GM18505 (cell line): ENCODE measurements around the gene KIRREL3.
A peak's percentile ranks its signal among the peaks of the same experiment; 100 is the strongest.

Experiments
- ATAC-seq: cut with Tn5 transposase; IDR thresholded peaks from one replicate; pipeline ENCODE4 v1.9.1; 2021; ENCODE audit not compliant: unreplicated experiment
- POLR2A ChIP-seq: IDR thresholded peaks from 4 replicates; pipeline ENCODE4 v1.6.1; 2011; ENCODE audit warnings: borderline replicate concordance; ENCODE audit not compliant: insufficient read depth, insufficient read length; ENCODE audit errors: extremely low read depth

KIRREL3 gene

DNA sequence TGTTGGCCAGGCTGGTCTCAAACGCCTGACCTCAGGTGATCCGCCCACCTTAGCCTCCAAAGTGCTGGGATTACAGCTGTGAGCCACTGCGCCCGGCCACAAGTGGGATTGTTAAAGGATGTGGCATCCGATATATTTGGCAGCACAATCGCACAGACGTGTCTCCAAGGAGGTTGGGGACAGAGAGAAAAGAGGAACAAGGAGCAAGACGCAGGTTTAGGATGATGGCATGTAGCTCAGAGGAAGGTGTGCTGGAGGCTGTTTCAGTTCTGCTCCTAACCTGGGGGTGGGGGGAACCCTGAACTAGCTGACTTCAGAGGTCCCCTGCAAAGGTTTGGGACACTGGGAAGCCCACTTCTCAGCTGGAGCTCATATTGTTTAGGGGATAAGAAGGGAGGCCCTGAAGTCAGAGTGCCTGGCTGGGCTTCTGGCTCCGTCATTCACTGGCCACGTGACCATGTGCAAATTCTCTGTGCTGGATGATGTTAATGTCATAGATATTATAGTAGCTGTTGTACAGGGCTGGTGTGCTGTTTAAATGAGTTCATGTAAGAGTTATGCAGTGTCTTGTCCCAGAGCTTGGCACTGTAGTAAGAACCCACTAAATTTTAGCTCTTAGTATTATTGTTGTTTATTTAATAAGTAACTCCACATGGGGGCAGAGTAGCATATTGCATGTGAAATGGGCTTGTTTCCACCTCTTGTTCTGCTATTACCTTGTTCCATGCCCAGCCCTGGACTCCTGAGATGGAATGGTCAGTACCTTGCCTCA, 515.4 kb downstream of the KIRREL3 start:
- ATAC-seq: peak; percentile 75
- TF ChIP-seq POLR2A: no peak

DNA sequence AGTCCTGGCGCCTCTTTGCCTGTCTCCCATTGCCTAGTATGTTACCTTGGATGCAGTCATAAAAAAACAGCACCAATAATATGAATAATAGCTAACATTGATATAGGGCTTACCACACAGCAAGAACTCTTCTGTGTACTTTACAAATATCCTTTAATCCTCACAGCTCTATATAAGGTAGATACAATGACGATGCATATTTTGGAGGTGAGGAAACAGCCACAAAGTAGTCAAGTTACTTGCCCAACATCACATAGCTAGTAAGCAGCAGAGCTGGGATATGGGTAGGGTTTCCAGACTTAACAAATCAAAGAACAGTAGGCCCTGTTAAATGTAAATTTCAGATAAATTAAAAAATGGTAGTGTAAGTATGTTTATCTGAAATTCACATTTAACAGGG, 516.3 kb downstream of the KIRREL3 start:
- no peak for ATAC-seq
- TF ChIP-seq POLR2A: no peak

DNA sequence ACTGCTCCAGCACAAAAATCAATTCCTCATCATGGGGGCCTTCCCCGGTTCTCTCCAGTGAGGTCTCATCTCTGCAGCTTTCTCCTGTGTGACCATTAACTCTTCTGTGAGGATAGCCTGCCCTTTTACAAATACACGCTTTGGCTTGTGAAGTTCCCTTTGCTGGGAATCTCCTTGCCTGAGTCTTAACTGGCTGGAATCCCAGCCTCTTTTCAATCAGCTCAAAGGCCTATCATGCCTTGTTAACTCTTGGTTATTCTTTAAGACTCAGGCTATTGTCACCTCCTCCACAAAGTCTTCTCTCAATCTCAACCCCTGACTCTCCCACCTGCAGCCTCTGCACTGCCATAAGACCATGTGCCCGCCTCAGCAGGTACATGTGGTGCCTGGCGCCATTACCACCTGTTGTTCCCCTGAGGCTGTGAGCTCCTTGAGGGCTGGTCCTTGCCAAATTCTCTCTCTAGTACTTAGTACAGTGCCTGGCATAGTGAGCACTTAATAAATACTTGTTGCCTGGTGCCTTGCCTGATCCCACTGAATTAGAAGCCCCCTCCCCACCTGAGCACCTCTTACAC, 516.9 kb downstream of the KIRREL3 start:
- TF ChIP-seq POLR2A: no peak
- no peak for ATAC-seq

DNA sequence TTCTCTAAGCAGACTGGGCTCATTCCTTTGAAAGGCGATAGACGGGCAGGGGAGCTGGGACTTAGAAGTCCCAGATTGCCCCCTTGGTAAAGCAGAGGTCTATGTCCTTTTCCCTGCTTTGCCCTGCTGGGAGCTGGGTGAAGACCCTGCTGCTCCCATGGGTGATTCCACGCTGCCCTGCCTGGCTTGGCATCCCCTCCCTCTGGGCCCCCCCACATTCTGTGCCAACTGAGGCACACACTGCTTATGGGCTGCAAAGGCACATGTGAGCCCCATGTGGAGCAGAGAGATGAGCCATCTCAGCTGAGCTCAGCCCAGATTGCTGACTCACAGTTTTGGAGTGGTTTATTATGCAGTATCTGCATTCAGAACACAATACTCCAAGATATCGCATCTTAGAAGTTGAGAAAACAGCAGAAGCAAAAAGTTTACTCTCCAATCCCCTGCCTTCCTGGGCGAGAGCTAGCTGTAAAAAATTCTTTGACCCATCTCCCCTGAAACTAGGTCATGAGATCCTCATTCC, 517.9 kb downstream of the KIRREL3 start:
- ATAC-seq: no peak
- no peak for TF ChIP-seq POLR2A

DNA sequence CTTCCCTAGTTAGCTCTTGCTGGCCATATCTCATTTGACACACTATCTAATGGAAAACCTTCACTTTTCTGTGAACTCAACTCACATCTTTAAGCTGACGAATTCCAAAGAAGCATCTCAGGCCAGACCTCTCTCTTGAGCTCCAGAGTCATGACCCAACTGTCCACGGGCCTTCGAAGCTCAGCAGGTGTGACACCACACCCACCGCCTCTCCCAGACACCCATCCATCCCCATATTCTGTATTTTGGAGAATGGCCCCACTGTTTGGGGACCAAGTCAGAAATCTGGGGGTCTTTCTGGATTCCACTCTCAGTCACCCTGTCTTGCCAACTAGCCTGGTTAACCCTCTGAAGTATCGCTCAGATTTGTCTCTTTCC, 519.3 kb downstream of the KIRREL3 start:
- no peak for TF ChIP-seq POLR2A
- ATAC-seq: no peak

DNA sequence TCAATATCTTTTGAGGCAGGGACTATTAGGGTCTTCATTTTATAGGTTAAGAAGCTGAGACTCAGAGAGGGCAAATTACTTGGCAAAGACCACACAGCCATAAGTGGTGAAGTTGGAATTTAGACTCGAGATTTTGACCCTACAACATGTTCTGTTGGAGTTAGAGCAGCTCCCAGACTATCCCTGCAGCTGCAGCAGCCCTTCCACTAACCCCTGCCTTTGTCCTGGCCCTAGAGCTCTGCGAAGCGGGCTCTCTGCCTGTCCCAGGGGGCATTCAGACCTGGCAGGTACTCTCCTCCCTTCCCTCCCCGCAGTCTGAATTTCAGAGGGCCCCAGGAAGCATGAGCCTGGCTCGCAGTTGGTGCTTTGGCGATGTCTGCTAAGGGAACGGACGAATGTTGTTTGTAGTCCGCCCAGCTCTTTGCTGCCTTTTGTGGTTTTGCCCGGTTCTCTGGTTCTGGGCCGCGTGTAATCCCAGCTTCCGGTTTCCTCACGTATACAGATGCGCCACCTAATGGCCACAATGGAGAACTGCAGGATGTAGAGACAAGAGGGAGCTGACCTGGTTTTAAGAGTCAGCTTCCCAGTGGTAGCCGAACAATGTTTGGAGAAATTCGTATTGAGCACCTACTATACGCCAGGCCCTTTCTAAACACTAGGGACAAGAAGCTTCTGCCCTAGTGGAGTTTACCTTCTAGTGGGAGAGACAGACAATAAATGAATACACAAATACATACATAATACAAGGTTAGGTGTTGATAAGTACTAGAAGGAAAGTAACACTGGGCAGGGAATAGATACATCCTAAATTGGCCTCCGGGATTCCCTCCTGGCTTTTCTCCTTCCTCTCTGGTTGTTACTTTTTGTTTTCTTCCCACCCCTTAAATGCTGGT, 519.9 kb downstream of the KIRREL3 start:
- peak; percentile 65 for ATAC-seq
- no peak for TF ChIP-seq POLR2A

DNA sequence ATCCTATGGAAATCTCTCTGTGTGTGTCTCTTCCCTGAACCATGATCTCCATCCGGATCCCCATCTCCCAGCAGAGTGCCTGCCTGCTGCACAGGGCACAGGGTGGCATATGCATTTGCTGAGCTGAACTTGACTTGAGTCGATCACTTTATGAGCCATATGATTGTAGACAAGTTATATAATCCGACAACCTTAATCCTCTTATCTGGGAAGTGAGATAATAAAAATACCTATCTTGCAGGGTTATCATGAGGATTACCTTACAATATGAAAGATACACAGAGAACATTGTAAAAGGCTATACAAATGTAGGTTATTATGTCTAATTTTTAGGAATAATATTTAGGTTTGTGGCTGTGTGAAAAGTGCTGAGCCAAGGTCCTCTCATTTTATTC, 520.6 kb downstream of the KIRREL3 start:
- no peak for TF ChIP-seq POLR2A
- ATAC-seq: no peak

DNA sequence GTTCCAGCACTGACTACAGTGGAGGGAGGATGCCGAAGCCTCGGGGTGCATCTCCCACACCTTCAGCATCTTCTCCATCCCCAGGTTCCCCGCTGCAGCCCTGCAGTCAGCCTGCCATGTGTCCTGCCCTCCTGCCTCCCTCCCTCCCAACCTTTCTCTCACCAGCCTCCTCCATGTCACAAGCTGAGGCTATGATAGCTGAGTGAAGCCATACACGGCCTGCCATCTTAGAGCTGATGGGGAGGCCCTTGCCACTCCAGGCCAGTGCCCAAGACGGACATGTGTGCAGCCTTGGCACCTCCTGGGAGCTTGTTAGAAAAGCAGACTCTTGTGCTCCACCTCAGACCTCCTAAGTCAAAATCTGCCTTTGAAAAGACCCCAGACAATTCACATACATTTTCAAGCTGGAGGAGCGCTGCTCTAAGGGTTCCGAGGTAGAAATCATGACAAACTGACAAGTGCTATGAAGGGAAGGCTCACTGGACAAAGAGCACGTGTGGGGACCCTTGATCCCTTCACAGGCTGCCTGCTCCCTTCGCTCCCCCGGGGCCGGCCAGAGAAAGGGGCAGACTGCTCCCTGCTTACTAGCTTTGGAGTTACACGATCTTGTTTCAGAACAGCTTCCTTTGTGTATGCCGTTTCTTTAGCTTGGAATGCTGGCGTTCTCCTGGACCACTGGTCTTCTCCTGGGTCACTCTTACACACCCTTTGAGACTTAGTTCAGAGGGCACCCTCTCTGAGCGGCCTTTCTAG, 521.2 kb downstream of the KIRREL3 start:
- TF ChIP-seq POLR2A: no peak
- ATAC-seq: no peak

DNA sequence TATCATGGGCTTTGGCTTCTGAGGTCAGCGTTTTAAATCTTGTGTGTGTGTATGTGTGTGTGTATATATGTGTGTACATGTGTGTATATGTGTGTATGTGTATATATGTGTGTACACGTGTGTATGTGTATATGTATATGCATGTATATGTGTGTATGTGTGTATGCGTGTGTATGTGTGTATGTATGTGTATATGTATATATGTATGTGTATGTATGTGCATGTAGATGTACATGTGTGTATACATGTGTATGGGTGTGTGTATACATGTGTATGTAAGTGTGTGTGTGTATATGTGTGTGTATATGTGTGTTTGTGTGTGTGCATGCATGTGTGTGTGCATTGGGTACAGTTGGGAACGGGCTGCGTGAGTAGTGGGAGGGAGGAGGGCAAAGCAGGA, 522.1 kb downstream of the KIRREL3 start:
- no peak for TF ChIP-seq POLR2A
- ATAC-seq: no peak

DNA sequence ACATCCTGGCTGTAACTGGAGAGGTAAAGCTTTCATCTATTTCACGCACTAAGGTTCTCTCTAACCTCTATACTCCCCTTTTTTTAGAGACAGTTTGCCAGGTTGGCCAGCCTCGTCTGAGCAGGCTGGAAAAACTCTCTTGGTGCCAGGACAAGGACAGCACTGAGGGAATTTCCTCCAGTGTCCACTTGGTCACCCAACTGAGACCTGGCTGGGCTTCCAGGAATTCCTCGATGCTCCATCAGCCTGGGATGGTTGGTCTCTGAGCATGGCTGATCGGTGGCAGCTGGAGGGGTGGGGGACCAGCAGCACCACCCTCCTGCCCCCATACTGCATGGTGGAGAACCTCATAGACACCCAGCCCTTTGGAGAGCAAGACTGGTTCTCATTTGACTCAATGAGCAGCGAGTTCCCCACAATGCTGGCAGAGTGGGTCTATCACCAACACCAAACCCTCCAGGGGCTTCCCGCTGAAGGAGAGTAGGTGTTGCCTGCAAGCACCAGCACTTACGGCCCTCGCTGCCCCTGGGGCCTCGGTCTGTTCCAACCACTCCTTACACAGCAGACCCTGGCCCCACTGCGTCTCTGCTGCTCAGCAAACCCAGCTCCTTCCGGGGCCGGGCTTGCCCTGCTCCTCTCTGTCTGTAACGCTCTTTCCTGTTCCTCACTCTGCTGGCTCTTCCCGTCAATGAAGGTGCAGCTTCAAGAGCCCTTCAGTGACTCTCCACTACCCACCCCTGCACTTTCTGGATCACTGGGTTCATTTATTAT, 522.9 kb downstream of the KIRREL3 start:
- ATAC-seq: no peak
- TF ChIP-seq POLR2A: no peak

DNA sequence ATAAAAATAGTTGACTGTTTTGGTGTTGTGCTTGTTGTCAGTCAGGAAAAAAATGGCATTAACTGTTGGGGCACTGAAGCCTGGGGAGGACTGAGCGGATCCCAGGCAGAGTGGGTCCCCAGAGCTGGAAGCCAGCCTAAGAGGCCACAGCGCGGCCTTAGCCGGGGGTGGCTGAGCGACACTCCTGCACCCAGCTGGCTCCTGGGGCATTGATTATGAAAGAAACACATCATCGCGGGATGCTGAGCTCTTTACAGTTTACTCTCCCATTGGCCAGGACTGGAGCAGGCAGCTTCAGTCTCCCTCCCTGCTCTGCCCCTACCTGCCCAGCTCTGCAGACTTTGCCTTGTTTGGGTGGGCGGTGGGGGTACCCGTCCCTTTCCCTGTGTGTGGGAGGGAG, 523.6 kb downstream of the KIRREL3 start:
- ATAC-seq: no peak

DNA sequence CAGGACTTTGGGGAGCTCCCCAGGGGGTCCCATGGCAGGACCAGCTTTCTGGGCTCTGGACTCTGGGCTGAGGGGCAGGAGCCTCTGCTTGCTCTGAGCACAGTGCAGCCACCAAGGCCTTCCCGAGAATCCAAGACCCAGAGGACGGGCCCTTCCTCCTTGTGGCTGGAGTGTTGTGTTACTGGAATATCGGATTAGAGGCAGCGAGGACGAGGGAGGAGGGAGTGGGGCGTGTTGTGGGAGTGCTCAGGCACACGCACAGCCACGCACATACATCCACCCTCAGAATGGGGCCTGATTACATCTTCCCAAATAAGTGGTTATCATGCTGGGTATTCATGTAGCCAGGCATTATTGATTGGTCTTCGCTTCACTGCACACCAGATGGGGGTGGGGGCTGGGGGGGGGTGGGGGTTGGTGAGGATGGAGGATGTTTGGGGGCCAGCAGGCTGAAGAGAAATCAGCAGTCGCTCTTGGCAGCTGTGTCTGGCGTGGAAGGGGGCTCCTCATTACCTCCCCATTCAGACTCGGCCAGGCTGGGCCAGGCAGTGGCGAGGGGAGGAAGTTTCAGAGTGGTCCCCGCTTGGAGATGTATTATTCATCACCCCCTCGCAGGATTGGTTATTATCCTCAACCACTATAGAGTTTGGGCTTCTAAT, 524.2 kb downstream of the KIRREL3 start:
- TF ChIP-seq POLR2A: no peak
- no peak for ATAC-seq

More for the DNA sequence above, 523.6 kb downstream of the KIRREL3 start:
- no peak for TF ChIP-seq POLR2A
